Measurements from ENCODE around the gene SERPINH1.
A peak's percentile ranks its signal among the peaks of the same experiment; 100 is the strongest.

SERPINH1 gene

DNA sequence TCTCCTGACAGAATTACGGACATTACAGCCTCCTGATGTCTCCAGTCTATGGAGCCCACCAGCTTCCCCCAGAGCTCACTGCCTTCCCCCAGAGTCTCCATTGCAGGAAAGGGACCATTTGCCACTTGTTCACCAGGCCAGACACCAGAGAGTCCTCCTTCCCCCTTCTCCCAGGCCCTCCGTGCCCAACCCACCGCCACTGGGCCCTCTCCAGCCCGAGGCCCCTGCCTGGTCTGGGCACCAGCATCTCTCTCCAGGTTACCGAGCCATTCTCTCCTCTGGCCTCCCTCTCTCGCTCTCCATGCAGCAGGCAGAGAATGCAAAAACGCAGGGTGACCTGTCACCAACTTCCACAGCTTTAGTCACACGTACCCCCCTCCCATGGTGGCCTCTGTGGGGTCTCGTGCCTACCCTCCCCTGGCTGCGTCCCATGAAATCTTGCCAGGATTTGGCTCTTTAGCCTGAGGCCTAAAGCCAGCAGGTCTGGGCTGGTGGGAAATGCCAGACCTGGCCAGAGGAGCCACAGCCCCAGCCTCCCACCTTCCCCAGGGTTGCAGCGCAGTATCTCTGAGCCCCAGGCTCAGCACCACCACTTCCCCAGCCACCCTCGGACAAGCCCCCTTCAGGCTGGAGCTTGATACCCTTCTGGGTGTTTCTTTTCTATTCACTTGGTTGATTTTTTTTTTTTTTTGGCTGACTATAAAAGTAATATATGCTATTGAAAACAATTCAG lies 6.8 kb upstream of the SERPINH1 start:
- no peak for DNase-seq (ENCODE audit: low spot score)

DNA sequence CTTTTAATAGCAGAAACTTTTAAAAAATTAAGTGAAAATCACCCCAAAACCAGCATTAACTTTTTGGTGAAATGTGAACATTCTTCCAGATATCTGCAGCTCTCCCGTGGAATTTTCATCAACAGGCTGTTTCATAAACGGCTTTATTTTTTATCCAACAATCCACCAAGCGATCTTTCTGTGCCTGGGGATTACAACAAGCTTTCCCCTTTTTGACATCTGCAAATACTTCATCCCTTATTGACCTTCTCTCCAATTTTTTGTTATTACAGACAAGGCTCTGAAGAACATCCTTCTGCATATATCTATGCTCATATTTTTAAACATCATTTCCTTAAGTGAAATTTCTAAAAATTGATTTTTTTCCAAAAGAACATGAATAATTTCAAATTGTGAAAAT lies 5.8 kb upstream of the SERPINH1 start:
- no peak for DNase-seq (ENCODE audit: low spot score)

DNA sequence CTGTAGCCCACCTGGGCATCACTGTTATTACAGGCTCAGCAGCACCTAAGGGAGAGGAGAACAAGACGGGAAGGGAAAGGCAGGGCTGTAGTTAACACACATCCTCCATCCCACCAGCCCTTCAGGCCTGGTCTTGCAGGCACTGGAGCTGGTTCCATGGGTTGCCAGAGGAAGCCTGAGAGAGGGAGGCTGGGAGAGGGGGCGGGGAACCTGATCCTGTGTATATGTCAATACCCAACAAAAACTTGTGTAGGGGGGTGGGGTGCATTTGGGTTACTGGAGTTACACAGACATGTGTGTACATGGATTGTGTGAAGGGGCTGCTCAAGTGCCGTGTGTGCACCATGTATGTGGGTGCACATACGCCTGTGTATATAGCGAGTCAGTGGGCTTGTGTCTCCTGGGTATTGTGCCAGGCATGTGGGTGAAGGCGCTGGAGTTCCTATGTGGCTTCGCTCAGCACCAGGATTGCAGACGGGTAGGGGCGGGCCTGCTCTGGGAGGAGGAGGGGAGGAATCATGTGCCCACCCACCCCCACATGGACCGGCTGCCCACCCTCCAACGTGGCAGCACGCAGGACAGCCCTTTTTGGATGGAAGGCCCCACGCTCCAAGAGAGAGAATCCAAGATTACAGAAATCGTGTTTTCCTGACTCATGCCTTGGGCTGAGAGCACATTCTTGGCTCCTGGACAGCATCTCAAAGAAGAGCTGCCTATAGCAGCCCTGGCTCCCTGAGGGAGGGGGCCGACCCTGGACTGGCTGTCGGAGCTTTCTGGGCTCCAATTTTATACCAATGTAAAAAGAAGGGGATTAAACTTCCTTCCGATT lies 4.2 kb upstream of the SERPINH1 start:
- DNase-seq (ENCODE audit: low spot score): no peak

DNA sequence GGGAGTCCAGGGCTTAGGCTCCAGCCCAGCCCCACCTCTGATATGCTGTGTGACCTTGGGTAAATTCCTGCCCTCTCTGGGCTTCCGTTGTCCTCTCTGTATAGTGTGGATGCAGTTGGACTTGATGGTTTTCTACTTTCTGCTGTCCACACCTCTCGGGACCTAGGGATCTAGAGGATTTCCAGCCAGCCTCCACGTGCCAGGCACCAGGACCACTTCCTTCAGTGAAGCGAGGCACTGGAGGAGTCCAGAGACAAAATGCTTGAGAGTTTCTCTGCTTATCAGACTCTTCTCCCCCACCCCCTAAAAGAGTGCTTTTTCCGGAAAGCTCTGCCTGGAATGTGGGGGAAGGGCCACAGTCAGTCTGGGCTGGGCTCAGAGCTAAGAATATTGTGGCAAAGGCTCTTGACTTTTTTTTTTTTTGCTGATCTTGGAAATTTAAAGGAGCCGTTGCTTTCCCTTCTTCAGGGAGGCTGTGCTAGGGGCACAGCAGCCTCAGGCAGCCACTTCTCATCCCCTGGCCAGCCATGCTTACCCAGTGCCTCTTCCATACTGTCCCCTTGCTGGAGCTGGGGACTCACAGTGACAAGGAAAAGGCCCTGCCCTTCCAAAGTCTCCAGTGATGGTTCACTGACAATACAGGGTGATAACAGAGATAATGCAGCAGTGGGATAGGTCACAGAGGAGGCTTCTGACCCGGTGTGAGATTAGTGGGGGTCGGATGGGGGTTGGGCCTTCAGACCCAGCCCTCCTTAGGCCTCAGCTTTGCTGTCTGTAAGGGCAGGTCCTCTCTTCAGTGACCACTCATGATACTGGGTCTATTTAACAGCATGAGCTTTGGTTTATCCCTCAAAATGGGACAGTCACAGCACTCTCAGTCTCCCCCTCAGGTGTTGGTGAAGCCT lies 2.9 kb upstream of the SERPINH1 start:
- no peak for DNase-seq (ENCODE audit: low spot score)

- peak; percentile 33 for DNase-seq (ENCODE audit: low spot score)
Observed at GRCh38 chr11:75560644-75561043, 1.4 kb upstream of the SERPINH1 start.

GRCh38 chr11:75561426-75562047 lies 516 bp upstream of the SERPINH1 start:
- no peak for DNase-seq (ENCODE audit: low spot score)

- peak; percentile 83 for DNase-seq (ENCODE audit: low spot score)
Observed at GRCh38 chr11:75562836-75563484, 907 bp downstream of the SERPINH1 start.

DNA sequence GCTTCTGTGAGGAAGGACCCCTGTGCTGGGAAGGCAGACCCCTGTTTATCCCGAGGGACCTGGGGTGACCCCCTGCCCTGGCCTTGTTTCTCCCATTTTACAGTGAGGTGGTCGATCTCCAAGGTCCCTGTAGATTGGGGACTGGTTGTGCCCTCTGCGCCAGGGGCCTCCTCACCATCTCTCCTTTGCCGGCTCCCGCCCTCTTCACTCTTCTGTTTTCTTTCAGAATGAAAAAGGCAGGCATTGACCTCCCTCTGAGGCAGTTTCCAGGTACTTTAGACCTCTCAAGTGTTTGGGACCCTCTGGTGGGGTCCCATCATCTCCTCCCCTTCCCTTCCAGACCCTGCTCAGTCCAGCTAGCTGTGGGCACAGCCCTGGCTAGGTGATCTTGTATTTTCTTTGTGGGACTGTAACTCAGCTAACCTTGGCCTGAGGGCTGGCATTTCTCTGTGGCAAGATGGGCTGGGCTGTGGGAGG lies 1.5 kb downstream of the SERPINH1 start:
- no peak for DNase-seq (ENCODE audit: low spot score)

GRCh38 chr11:75563978-75564552 lies 2.0 kb downstream of the SERPINH1 start:
- peak; percentile 75 for DNase-seq (ENCODE audit: low spot score)

DNA sequence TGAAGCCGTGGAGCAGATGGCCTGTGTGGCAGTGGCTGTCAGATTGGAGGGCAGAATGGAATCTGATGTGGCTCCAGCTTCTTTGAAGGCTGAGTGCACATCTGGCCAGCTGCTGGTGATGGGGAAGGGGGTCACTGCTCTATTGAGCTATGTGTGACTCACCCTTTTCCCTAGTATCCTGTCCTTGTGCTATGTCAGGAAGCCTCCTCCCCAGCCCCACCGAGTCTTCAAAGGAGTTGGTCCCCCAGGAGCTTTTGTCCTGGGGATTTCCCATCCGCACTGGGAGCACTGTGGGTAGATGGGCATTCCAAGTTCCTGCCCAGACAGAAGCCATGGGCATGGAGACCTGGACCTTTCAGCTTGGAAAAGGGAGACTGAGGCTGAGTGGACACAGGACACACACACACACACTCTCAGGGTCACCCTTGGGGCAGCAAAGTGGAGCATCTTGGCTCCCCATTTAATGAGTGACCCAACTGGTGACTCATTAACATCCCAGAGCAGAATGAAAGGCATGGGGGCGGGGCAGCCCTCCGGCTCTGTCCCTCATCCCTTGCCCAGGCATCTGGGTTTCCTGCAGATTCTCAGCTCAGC lies 3.3 kb downstream of the SERPINH1 start:
- peak; percentile 89 for DNase-seq (ENCODE audit: low spot score)

DNA sequence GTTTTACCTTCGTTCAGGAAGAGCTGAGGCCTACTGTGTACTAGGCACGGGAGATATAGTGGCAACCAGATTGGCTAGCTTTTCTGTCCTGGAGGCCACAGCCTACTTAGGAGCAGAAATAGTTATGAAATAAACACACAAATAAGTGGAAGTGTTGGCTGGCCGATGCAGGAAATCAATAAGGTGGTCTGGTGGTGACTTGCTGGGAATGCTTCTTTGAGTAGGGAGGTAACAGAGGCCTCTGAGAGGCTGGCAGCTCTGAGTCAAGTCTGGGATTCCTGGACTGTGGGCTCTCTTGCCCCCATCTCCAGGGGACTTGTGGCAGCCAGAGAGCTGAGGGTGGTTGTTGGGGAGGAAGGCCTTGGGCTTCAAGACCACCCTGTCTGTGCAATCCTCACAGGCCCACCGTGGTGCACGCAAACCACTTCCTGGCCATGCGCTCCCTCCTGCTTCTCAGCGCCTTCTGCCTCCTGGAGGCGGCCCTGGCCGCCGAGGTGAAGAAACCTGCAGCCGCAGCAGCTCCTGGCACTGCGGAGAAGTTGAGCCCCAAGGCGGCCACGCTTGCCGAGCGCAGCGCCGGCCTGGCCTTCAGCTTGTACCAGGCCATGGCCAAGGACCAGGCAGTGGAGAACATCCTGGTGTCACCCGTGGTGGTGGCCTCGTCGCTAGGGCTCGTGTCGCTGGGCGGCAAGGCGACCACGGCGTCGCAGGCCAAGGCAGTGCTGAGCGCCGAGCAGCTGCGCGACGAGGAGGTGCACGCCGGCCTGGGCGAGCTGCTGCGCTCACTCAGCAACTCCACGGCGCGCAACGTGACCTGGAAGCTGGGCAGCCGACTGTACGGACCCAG lies 4.1 kb downstream of the SERPINH1 start:
- DNase-seq (ENCODE audit: low spot score): peak; percentile 33

GRCh38 chr11:75566763-75567279 lies 4.8 kb downstream of the SERPINH1 start:
- no peak for DNase-seq (ENCODE audit: low spot score)

GRCh38 chr11:75567971-75568370 lies 5.9 kb downstream of the SERPINH1 start:
- no peak for DNase-seq (ENCODE audit: low spot score)

- no peak for DNase-seq (ENCODE audit: low spot score)
Observed at GRCh38 chr11:75568616-75569219, 6.7 kb downstream of the SERPINH1 start.

GRCh38 chr11:75570559-75571139 lies 8.6 kb downstream of the SERPINH1 start:
- DNase-seq (ENCODE audit: low spot score): no peak

- DNase-seq (ENCODE audit: low spot score): no peak
Observed at GRCh38 chr11:75571625-75572024, 9.6 kb downstream of the SERPINH1 start.

DNA sequence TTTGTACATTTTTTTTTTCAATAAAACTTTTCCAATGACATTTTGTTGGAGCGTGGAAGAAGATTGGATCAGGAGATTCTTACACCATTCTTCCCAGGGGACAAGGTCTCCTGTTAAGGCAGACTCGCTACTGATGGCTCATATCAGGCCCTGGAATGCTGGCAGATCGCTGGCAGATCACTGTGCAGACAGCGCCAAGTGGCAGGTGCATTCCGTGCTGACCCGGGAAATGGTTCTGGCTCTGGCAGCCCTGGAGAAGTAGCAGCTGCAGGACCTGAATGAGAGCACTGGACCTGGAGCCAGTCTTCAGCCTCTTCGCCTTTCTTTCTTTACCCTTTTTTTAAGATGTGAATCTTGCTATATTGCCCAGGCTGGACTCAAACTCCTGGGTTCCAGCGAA lies 10.7 kb downstream of the SERPINH1 start:
- no peak for DNase-seq (ENCODE audit: low spot score)

All from kidney tubule cell (primary cell).